Ecto neural progenitor cell (in vitro differentiated cells): ENCODE data around the gene PLB1.

ENCODE experiments used
- DNase-seq: peaks from one replicate; pipeline ENCODE4 v3.0.0-alpha.2; 2018; ENCODE audit warnings: low spot score

The PLB1 gene

GRCh38 chr2:28506112-28506910, 10.5 kb downstream of the PLB1 start:
- DNase-seq = no peak

GRCh38 chr2:28507796-28508764, 12.2 kb downstream of the PLB1 start:
- no peak for DNase-seq

GRCh38 chr2:28509361-28509760, 13.5 kb downstream of the PLB1 start:
- no peak for DNase-seq

GRCh38 chr2:28510184-28510583, 14.3 kb downstream of the PLB1 start:
- DNase-seq = no peak

- no peak for DNase-seq
These were observed 16.2 kb downstream of the PLB1 start for GRCh38 chr2:28511871-28512606.

- DNase-seq = no peak
These were observed 16.7 kb downstream of the PLB1 start for GRCh38 chr2:28512607-28512965.

- no peak for DNase-seq
These were observed 17.2 kb downstream of the PLB1 start for GRCh38 chr2:28513097-28513496.

- no peak for DNase-seq
These were observed 19.4 kb downstream of the PLB1 start for GRCh38 chr2:28515176-28515751.

GRCh38 chr2:28516430-28516829, 20.6 kb downstream of the PLB1 start:
- DNase-seq = no peak

- DNase-seq = no peak
These were observed 21.1 kb downstream of the PLB1 start for GRCh38 chr2:28516950-28517349.

GRCh38 chr2:28521663-28522062, 25.8 kb downstream of the PLB1 start:
- no peak for DNase-seq

GRCh38 chr2:28522481-28522880, 26.6 kb downstream of the PLB1 start:
- DNase-seq = no peak

- no peak for DNase-seq
These were observed 28.0 kb downstream of the PLB1 start for GRCh38 chr2:28523902-28524301.

- DNase-seq = no peak
These were observed 29.6 kb downstream of the PLB1 start for GRCh38 chr2:28525481-28525880.

- no peak for DNase-seq
These were observed 30.8 kb downstream of the PLB1 start for GRCh38 chr2:28526527-28527132.

GRCh38 chr2:28527196-28527595, 31.3 kb downstream of the PLB1 start:
- DNase-seq = no peak

- no peak for DNase-seq
These were observed 32.3 kb downstream of the PLB1 start for GRCh38 chr2:28528206-28528605.

GRCh38 chr2:28530782-28531181, 34.9 kb downstream of the PLB1 start:
- no peak for DNase-seq

- no peak for DNase-seq
These were observed 36.5 kb downstream of the PLB1 start for GRCh38 chr2:28532399-28532798.

GRCh38 chr2:28533044-28533680, 37.3 kb downstream of the PLB1 start:
- DNase-seq = no peak

- no peak for DNase-seq
These were observed 39.0 kb downstream of the PLB1 start for GRCh38 chr2:28534817-28535216.
